SU-DHL-6 (cell line): ENCODE data around the gene RAPGEF6.

Experiments
- CTCF ChIP-seq: fragments of 200-600 bp; sonication (generic); IDR thresholded peaks from one replicate; pipeline ENCODE4 v1.5.1; 2017; ENCODE audit warnings: antibody characterized with exemption, mild to moderate bottlenecking, low read length, moderate library complexity; ENCODE audit not compliant: insufficient read depth, poor library complexity, severe bottlenecking
- EZH2phosphoT487 ChIP-seq: fragments of 200-600 bp; sonication (generic), shearing (Covaris generic); conservative IDR thresholded peaks from 2 replicates; pipeline ENCODE4 v1.6.1; 2018; ENCODE audit warnings: mild to moderate bottlenecking, antibody characterized with exemption, low read length, moderate library complexity, mixed read lengths

GRCh38 chr5:131377346-131377745 lies 257.7 kb downstream of the RAPGEF6 start:
- TF ChIP-seq CTCF (no peak), EZH2phosphoT487 (no peak)
